RWPE1 (cell line): ENCODE results near the gene KIF3C.
"Not testable (repeated sequence)": the region's sequence is repeated elsewhere in the genome, so short reads cannot be mapped to it uniquely, and the experiment has no call there.

Experiments used
- CTCF ChIA-PET: fragments of 350-600 bp; sonication (Branson Sonifier 250); formaldehyde crosslinking; extraction: SDS; loops from one replicate; lab custom pipeline; 2021; lab: Yijun Ruan, JAX
- POLR2A ChIA-PET: fragments of 400-600 bp; formaldehyde crosslinking; extraction: SDS; loops from one replicate; lab custom pipeline; 2020; ENCODE audit warnings: antibody characterized with exemption; ENCODE audit not compliant: low non-redundant PET; lab: Yijun Ruan, JAX
- DNase-seq: peaks from one replicate; pipeline ENCODE4 v3.0.0; 2012; ENCODE audit warnings: low spot score
- H3K27ac ChIP-seq: fragments of 450-650 bp; 2 replicates; pipeline ENCODE4 v1.5.1; 2017
- TF ChIP-seq, protein P1 (sequence below): fragments of 450-650 bp; conservative IDR thresholded peaks from 2 replicates; pipeline ENCODE4 v1.5.1; 2017; ENCODE audit warnings: low read depth, mild to moderate bottlenecking

KIF3C gene

GRCh38 chr2:25928668-25929067 is 53.6 kb downstream of the KIF3C start:
- TF ChIP-seq, protein P1, sequence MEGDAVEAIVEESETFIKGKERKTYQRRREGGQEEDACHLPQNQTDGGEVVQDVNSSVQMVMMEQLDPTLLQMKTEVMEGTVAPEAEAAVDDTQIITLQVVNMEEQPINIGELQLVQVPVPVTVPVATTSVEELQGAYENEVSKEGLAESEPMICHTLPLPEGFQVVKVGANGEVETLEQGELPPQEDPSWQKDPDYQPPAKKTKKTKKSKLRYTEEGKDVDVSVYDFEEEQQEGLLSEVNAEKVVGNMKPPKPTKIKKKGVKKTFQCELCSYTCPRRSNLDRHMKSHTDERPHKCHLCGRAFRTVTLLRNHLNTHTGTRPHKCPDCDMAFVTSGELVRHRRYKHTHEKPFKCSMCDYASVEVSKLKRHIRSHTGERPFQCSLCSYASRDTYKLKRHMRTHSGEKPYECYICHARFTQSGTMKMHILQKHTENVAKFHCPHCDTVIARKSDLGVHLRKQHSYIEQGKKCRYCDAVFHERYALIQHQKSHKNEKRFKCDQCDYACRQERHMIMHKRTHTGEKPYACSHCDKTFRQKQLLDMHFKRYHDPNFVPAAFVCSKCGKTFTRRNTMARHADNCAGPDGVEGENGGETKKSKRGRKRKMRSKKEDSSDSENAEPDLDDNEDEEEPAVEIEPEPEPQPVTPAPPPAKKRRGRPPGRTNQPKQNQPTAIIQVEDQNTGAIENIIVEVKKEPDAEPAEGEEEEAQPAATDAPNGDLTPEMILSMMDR: no peak
- ChIA-PET POLR2A (no interaction called here), CTCF (no interaction called here)
- H3K27ac ChIP-seq: no peak overlapping the region
- no peak for DNase-seq

DNA sequence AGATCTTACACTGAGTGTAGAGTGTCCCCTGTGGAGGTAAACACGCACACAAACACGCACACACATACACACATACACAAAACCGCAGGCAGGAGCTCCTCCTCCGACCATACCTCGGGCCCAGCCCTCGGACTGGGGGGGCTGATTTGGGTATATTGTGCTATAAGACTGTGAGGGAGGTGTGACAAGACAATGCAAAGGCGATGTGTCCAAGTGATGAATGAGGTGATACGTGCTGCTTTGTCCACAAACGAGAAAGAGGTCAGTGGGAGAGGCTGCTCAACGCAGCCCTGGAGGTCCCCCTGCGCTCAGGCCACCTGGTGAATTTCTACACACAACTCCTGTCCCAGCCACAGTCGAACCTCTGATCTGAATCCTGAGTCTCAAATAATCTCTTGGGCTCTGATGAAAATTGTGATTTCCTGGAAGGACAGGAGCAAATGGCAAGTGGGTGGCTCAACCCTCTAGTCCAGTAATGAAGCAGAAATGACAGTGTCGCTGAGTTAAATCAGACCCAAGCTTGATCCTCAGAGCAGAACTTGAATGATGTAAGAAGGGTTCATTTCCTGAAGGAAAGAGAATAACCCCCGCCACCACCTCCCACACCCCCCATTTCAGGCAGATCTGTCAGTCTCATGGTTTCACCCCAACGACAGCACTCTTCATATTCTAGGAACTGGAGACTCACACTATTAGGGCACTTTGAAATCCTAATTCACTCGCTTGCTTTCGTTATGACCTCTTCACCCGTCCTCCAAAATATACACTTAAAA is 55.1 kb downstream of the KIF3C start:
- no peak for DNase-seq
- TF ChIP-seq, protein P1: no peak
- CTCF ChIA-PET: interaction anchor here (0.7 kb wide), 1 partner anchor 58 kb away, joined by 5 read pairs; no protein-coding TSS in a partner anchor
- POLR2A ChIA-PET: no interaction called here
- no peak overlapping the region for H3K27ac ChIP-seq

DNA sequence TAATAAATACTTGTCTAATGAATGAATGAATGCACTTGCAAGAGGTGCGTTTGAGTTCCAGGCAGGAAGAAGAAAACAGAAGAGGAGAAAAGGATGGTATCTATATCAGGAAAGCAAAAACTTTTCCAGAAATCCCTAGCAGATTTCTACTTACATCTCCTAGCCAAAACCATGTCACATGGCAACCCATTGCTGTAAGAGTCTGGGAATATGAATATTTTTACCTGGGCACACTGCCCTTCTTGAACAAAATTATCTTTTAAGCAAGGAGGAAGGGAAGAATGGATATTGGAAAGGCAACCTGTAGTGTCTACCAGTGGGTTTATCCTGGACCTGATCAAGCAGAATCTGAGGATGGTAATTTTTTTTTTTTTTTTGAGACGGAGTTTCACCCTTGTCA is 59.8 kb downstream of the KIF3C start:
- ChIA-PET POLR2A (no interaction called here), CTCF (no interaction called here)
- TF ChIP-seq, protein P1: no peak
- no peak overlapping the region for H3K27ac ChIP-seq
- no peak for DNase-seq

DNA sequence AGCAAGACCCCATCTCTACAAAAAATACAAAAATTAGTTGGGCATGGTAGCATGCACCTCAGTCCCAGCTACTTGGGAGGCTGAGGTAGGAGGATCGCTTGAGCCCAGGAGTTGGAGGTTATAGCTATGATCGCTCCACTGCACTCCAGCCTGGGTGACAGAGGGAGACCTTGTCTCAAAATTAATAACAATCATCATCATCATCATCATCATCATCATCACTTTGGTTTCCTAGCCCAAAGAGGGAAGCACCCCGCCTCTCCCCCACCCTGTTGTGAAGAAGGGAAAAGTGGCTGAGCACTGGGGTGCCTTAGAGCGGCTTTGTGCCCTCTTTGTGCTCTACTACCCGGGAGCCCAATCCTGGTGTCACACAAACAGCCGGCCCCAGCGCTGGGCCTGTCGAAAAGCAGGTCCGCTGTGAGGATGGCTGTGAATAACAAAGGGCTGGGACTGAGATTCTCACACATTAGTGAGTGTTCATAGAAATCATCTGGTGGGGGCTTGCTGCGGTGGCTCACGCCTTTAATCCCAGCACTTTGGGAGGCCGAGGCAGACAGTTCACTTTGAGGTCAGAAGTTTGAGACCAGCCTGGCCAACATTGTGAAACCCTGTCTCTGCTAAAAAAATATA is 61.4 kb downstream of the KIF3C start:
- no peak for DNase-seq
- ChIA-PET CTCF (no interaction called here), POLR2A (no interaction called here)
- H3K27ac ChIP-seq: no peak overlapping the region
- TF ChIP-seq, protein P1: no peak

DNA sequence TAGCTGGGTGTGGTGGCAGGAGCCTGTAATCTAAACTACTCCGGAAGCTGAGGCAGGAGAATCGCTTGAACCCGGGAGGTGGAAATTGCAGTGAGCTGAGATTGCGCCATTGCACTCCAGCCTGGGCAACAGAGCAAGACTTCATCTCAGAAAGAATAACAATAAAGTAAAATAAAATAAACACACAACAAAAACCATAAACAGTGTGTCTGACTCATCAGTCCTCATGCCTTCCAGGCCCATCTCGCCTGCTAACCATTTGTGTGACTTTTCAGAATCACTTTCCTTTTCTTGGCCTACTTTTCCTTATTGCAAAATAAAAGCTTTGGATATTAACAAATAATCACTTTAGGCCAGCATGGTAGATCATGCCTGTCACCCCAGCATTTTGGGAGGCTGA is 62.0 kb downstream of the KIF3C start:
- no peak for DNase-seq
- ChIA-PET POLR2A (no interaction called here), CTCF (no interaction called here)
- TF ChIP-seq, protein P1: no peak
- H3K27ac ChIP-seq: no peak overlapping the region

- TF ChIP-seq, protein P1: no peak
- ChIA-PET POLR2A (no interaction called here), CTCF (no interaction called here)
- H3K27ac ChIP-seq: no peak overlapping the region
- no peak for DNase-seq
These were observed 64.5 kb downstream of the KIF3C start for GRCh38 chr2:25917832-25918231.

DNA sequence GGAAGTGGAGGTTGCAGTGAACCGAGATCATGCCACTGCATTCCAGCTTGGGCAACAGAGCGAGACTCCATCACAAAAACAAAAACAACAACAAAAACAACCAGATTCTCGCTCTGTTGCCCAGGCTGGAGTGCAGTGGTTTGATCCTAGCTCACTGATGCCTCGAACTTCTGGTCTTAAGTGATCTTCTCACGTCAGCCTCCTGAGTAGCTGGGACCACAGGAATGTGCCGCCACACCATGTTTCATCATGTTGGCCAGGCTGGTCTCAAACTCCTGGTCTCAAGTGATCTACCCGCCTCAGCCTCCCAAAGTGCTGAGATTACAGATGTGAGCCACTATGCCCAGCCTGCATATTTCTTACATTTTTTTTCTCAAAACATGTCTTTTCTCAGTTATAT is 64.9 kb downstream of the KIF3C start:
- CTCF ChIA-PET, DNase-seq, POLR2A ChIA-PET, H3K27ac ChIP-seq: not testable (repeated sequence)

- H3K27ac ChIP-seq, DNase-seq, POLR2A ChIA-PET, CTCF ChIA-PET: not testable (repeated sequence)
These were observed 66.1 kb downstream of the KIF3C start for GRCh38 chr2:25915944-25916772.

GRCh38 chr2:25915411-25915810 is 66.9 kb downstream of the KIF3C start:
- H3K27ac ChIP-seq, CTCF ChIA-PET, POLR2A ChIA-PET, DNase-seq: not testable (repeated sequence)

GRCh38 chr2:25913696-25913973 is 68.7 kb downstream of the KIF3C start:
- POLR2A ChIA-PET, DNase-seq, H3K27ac ChIP-seq, CTCF ChIA-PET: not testable (repeated sequence)
